GM23338 (cell line): ENCODE data around the gene ZNF22. TPM values are rescaled to one million over a fixed set of nuclear protein-coding genes. Genes with fewer than 3 reads are reported as not detected.

Experiments used
- ATAC-seq: fragments of 200-7000 bp; cut with Tn5 transposase; 3 replicates; pipeline ENCODE4 v1.9.1; 2020
- DNase-seq: peaks from one replicate; pipeline ENCODE4 v3.0.0-alpha.2; 2015; ENCODE audit warnings: low spot score
- H2AFZ ChIP-seq: fragments of 200-600 bp; sonication (generic); 2 replicates; pipeline ENCODE4 v1.8.0; 2016; ENCODE audit warnings: antibody characterized with exemption, mild to moderate bottlenecking, moderate library complexity
- H3F3A ChIP-seq: fragments of 200-600 bp; sonication (generic); replicated peaks from 2 replicates; pipeline ENCODE4 v1.8.0; 2017; ENCODE audit warnings: antibody characterized with exemption, mixed run types, low read depth
- H3K27ac ChIP-seq: fragments of 200-600 bp; sonication (generic); 2 replicates; pipeline ENCODE4 v1.6.1; 2016; ENCODE audit warnings: low read depth
- H3K27me3 ChIP-seq: fragments of 200-600 bp; sonication (generic); 2 replicates; pipeline ENCODE4 v1.8.0; 2016; ENCODE audit warnings: mild to moderate bottlenecking, mixed run types, moderate library complexity; ENCODE audit not compliant: insufficient read depth
- H3K36me3 ChIP-seq: fragments of 200-600 bp; sonication (generic); 2 replicates; pipeline ENCODE4 v1.8.0; 2016; ENCODE audit warnings: mild to moderate bottlenecking; ENCODE audit not compliant: insufficient read depth
- H3K4me1 ChIP-seq: fragments of 200-600 bp; sonication (generic); 2 replicates; pipeline ENCODE4 v1.8.0; 2016; ENCODE audit warnings: mild to moderate bottlenecking, moderate library complexity; ENCODE audit not compliant: insufficient read depth
- H3K4me2 ChIP-seq: fragments of 200-600 bp; sonication (generic); 2 replicates; pipeline ENCODE4 v1.7.1; 2017; ENCODE audit warnings: mixed run types
- H3K4me3 ChIP-seq: fragments of 200-600 bp; sonication (generic); 2 replicates; pipeline ENCODE4 v1.6.1; 2016; ENCODE audit warnings: mixed run types
- H3K79me2 ChIP-seq: fragments of 200-600 bp; sonication (generic); replicated peaks from 2 replicates; pipeline ENCODE4 v1.8.0; 2017; ENCODE audit warnings: mild to moderate bottlenecking; ENCODE audit not compliant: insufficient read depth
- H3K9me2 ChIP-seq: fragments of 200-600 bp; sonication (generic); 2 replicates; pipeline ENCODE4 v1.8.0; 2017; ENCODE audit not compliant: insufficient read depth
- H4K20me1 ChIP-seq: fragments of 200-600 bp; sonication (generic); replicated peaks from 2 replicates; pipeline ENCODE4 v1.8.0; 2017; ENCODE audit warnings: mild to moderate bottlenecking; ENCODE audit not compliant: insufficient read depth
- H3K27ac Mint-ChIP-seq: 2 replicates; pipeline ENCODE4 v1.8.0; 2020; ENCODE audit warnings: inconsistent platforms, mild to moderate bottlenecking, moderate library complexity, mixed read lengths
- H3K27me3 Mint-ChIP-seq: 3 replicates; pipeline ENCODE4 v1.8.0; 2022; ENCODE audit warnings: low read depth, mild to moderate bottlenecking, moderate library complexity, mixed read lengths, inconsistent platforms; ENCODE audit not compliant: insufficient read depth, poor library complexity
- H3K36me3 Mint-ChIP-seq: 3 replicates; pipeline ENCODE4 v1.8.0; 2021; ENCODE audit warnings: low read depth, mild to moderate bottlenecking, inconsistent platforms, moderate library complexity, mixed read lengths
- H3K4me1 Mint-ChIP-seq: 3 replicates; pipeline ENCODE4 v1.8.0; 2020; ENCODE audit warnings: mild to moderate bottlenecking, inconsistent platforms, mixed read lengths
- H3K4me3 Mint-ChIP-seq: 3 replicates; pipeline ENCODE4 v1.8.0; 2021; ENCODE audit warnings: moderate library complexity, mild to moderate bottlenecking, inconsistent platforms, mixed read lengths
- H3K9me3 Mint-ChIP-seq: 3 replicates; pipeline ENCODE4 v1.8.0; 2020; ENCODE audit warnings: moderate library complexity, mild to moderate bottlenecking, inconsistent platforms, mixed read lengths
- CREB1 ChIP-seq: fragments of 250-450 bp; sonication (Bioruptor Pico); IDR thresholded peaks from 2 replicates; pipeline ENCODE4 v1.5.0; 2020; ENCODE audit warnings: low read depth, mild to moderate bottlenecking, moderate library complexity
- CTCF ChIP-seq, 2 experiments: fragments of 200-600 bp in 1 of 2; sonication (generic) in 1 of 2; conservative IDR thresholded peaks; 2 replicates each; pipeline versions ENCODE4 v1.5.1 to v1.6.1; 2016 to 2017; ENCODE audit warnings: antibody characterized with exemption in 2 of 2, low read depth in 2 of 2, mild to moderate bottlenecking in 2 of 2, moderate library complexity in 1 of 2
- ETS1 ChIP-seq: IDR thresholded peaks from 2 replicates; pipeline ENCODE4 v1.6.1; 2016; ENCODE audit warnings: antibody characterized with exemption
- EZH2phosphoT487 ChIP-seq: fragments of 200-600 bp; sonication (generic); IDR thresholded peaks from one replicate; pipeline ENCODE4 v1.8.1; 2018; ENCODE audit warnings: antibody characterized with exemption; ENCODE audit not compliant: unreplicated experiment
- JUNB ChIP-seq: IDR thresholded peaks from one replicate; pipeline ENCODE4 v1.6.1; 2016; ENCODE audit warnings: antibody characterized with exemption; ENCODE audit not compliant: unreplicated experiment
- NANOG ChIP-seq: IDR thresholded peaks from 2 replicates; pipeline ENCODE4 v1.6.1; 2016; ENCODE audit warnings: antibody characterized with exemption, borderline replicate concordance
- POLR2AphosphoS5 ChIP-seq: IDR thresholded peaks from 2 replicates; pipeline ENCODE4 v1.6.1; 2016; ENCODE audit warnings: antibody characterized with exemption, low read depth
- REST ChIP-seq: IDR thresholded peaks from one replicate; pipeline ENCODE4 v1.6.1; 2018; ENCODE audit warnings: antibody characterized with exemption; ENCODE audit not compliant: unreplicated experiment
- STAT1 ChIP-seq: IDR thresholded peaks from one replicate; pipeline ENCODE4 v1.6.1; 2016; ENCODE audit warnings: antibody characterized with exemption; ENCODE audit not compliant: unreplicated experiment
- ZNF114 ChIP-seq: fragments of 250-450 bp; sonication (Bioruptor Pico); IDR thresholded peaks from 2 replicates; pipeline ENCODE4 v1.5.0; 2020; ENCODE audit warnings: mild to moderate bottlenecking, moderate library complexity
- ZNF331 ChIP-seq: fragments of 250-450 bp; sonication (Bioruptor Pico); IDR thresholded peaks from 2 replicates; pipeline ENCODE4 v1.5.0; 2020; ENCODE audit warnings: low read depth, mild to moderate bottlenecking, moderate library complexity
- polyA plus RNA-seq: library from polyadenylated mRNA; unstranded; fragments of >200 nt; fragmentation: Nextera tagmentation; extraction: Ambion mirVana; gene quantifications from 2 replicates; pipeline ENCODE4 v1.2.1, GENCODE V29; 2016
- total RNA-seq: library from RNA; depleted of rRNA; stranded (reverse); fragments of >200 nt; shearing (Covaris generic); gene quantifications from 2 replicates; pipeline ENCODE4 v1.2.3, GENCODE V29; 2014

The ZNF22 gene
- total and polyA plus RNA-seq, 2 experiments from 2014 or later: 40.5 to 81.8 TPM

- no peaks in the 10 kb centered on the region; the same call in 1 of the 2 replicates for H4K20me1 ChIP-seq
- no peaks in the 10 kb centered on the region for H3K79me2 ChIP-seq
- Mint-ChIP-seq H3K36me3 (peaks cover 13% of the 10 kb centered on the region), H3K4me1 (peaks cover 63% of the 10 kb centered on the region), H3K9me3 (no peaks in the 10 kb centered on the region), H3K4me3 (no peak overlapping the region), H3K27ac (no peak overlapping the region), H3K27me3 (peaks cover 21% of the 10 kb centered on the region)
- no peaks in the 10 kb centered on the region for H3K27me3 ChIP-seq
- no peak for ATAC-seq
- no peak overlapping the region for H3K4me2 ChIP-seq
- peaks cover 53% of the 10 kb centered on the region for H3K4me1 ChIP-seq
- no peak overlapping the region for H3K4me3 ChIP-seq
- H2AFZ ChIP-seq: no peak overlapping the region
- no peaks in the 10 kb centered on the region for H3K36me3 ChIP-seq
- no peaks in the 10 kb centered on the region for H3K9me2 ChIP-seq
- H3K27ac ChIP-seq: no peak overlapping the region
- TF ChIP-seq EZH2phosphoT487: no peak
- no peak for TF ChIP-seq CREB1
- no peak for TF ChIP-seq ZNF114 (CRISPR knock-in tag)
- no peak for DNase-seq
- H3F3A ChIP-seq: 0 out of 2 replicates have a peak, but pooled peaks cover 7% of the 10 kb centered on the region
These were observed 14.1 kb upstream of the ZNF22 start for GRCh38 chr10:44986670-44987069.

- Histone ChIP-seq H3K27ac (no peak overlapping the region), H3K4me1 (peaks cover 54% of the 10 kb centered on the region), H3K27me3 (no peaks in the 10 kb centered on the region), H3K4me3 (no peak overlapping the region), H3K36me3 (no peaks in the 10 kb centered on the region), H3K79me2 (no peaks in the 10 kb centered on the region), H3K4me2 (peak overlapping the region; percentile 38; the same call in 1 of the 2 replicates), H3K9me2 (no peaks in the 10 kb centered on the region), H2AFZ (no peak overlapping the region), H3F3A (0 out of 2 replicates have a peak, but pooled peaks cover 7% of the 10 kb centered on the region), H4K20me1 (no peaks in the 10 kb centered on the region; the same call in 1 of the 2 replicates)
- Mint-ChIP-seq H3K27me3 (peaks cover 21% of the 10 kb centered on the region), H3K4me1 (peaks cover 74% of the 10 kb centered on the region), H3K9me3 (no peaks in the 10 kb centered on the region), H3K4me3 (no peak overlapping the region; the same call in 2 of the 3 replicates), H3K27ac (no peak overlapping the region), H3K36me3 (peaks cover 15% of the 10 kb centered on the region)
- DNase-seq: no peak
- ATAC-seq: no peak
- no peak for TF ChIP-seq CTCF (conservative IDR thresholded peaks at IDR 0.05; ENCODE audit: low read depth in 2 of 2)
- no peak for TF ChIP-seq ZNF331 (CRISPR knock-in tag)
- no peak for TF ChIP-seq ZNF114 (CRISPR knock-in tag)
- no peak for TF ChIP-seq ETS1
- TF ChIP-seq POLR2AphosphoS5: no peak
- TF ChIP-seq JUNB: no peak
- no peak for TF ChIP-seq CREB1
- TF ChIP-seq REST: no peak
- no peak for TF ChIP-seq NANOG
- no peak for TF ChIP-seq STAT1
These were observed 11.7 kb upstream of the ZNF22 start for GRCh38 chr10:44988957-44989585.
